H1 (cell line): ENCODE results near the gene PRR16. TPM values are rescaled to one million over a fixed set of nuclear protein-coding genes. Genes with fewer than 3 reads are reported as not detected.

Experiments
- CTCF ChIA-PET: fragments of 300-600 bp; sonication (Branson Sonifier 250); formaldehyde crosslinking; loops from one replicate; lab custom pipeline; 2021; ENCODE audit not compliant: partially characterized antibody; lab: Charles Lee
- POLR2A ChIA-PET: fragments of 300-600 bp; sonication (Branson Sonifier 250); formaldehyde crosslinking; loops from one replicate; lab custom pipeline; 2021; ENCODE audit warnings: inconsistent platforms; ENCODE audit not compliant: partially characterized antibody; lab: Charles Lee
- DNase-seq, 2 experiments: peaks; one replicate each; pipeline versions ENCODE4 v3.0.0 to v3.0.0-alpha.2; 2010 to 2022; ENCODE audit warnings: low spot score in 2 of 2, low read depth in 1 of 2, mixed read lengths in 1 of 2
- FAIRE-seq: peaks from 2 replicates; lab custom pipeline; 2011; peaks lifted over from hg19 to GRCh38; lab: Jason Lieb, UNC
- H2AFZ ChIP-seq: 2 replicates; pipeline ENCODE4 v1.8.1; 2012; ENCODE audit warnings: low read length, inconsistent platforms
- H2AK5ac ChIP-seq: 2 replicates; pipeline ENCODE4 v1.6.1; 2013; ENCODE audit warnings: low read depth, low read length
- H2BK120ac ChIP-seq: replicated peaks from 2 replicates; pipeline ENCODE3; 2013; ENCODE audit warnings: low read depth, low read length, inconsistent platforms
- H2BK12ac ChIP-seq: 2 replicates; pipeline ENCODE4 v1.6.1; 2013; ENCODE audit warnings: low read depth, low read length
- H2BK15ac ChIP-seq: 2 replicates; pipeline ENCODE4 v1.6.1; 2013; ENCODE audit warnings: low read length
- H2BK20ac ChIP-seq: 2 replicates; pipeline ENCODE4 v1.6.1; 2013; ENCODE audit warnings: low read length
- H2BK5ac ChIP-seq: 2 replicates; pipeline ENCODE4 v1.6.1; 2013; ENCODE audit warnings: low read depth, low read length
- H3K14ac ChIP-seq: 2 replicates; pipeline ENCODE4 v1.6.1; 2013; ENCODE audit warnings: inconsistent platforms; ENCODE audit not compliant: insufficient read length
- H3K18ac ChIP-seq: 2 replicates; pipeline ENCODE4 v1.6.1; 2013; ENCODE audit warnings: low read length; ENCODE audit errors: extremely low read depth
- H3K23ac ChIP-seq: 2 replicates; pipeline ENCODE4 v1.6.1; 2013; ENCODE audit warnings: inconsistent platforms; ENCODE audit not compliant: insufficient read length
- H3K23me2 ChIP-seq: 2 replicates; pipeline ENCODE4 v1.6.1; 2013; ENCODE audit warnings: low read depth, low read length
- H3K27ac ChIP-seq: 2 replicates; pipeline ENCODE4 v1.6.1; 2011; ENCODE audit warnings: low read depth, low read length, inconsistent platforms
- H3K27me3 ChIP-seq, 4 experiments: replicated peaks in 1 of 4; 1 replicate in 1 of 4; 2 replicates in 3 of 4; pipeline versions ENCODE4 v1.6.1 to v1.8.1; 2011 to 2013; ENCODE audit warnings: low read length in 3 of 4, mild to moderate bottlenecking in 3 of 4, inconsistent platforms in 2 of 4, mixed read lengths in 2 of 4, moderate library complexity in 1 of 4; ENCODE audit not compliant: control insufficient read depth in 3 of 4, insufficient read depth in 3 of 4; ENCODE audit errors: extremely low read depth in 1 of 4
- H3K36me3 ChIP-seq, 4 experiments: 2 replicates each; pipeline versions ENCODE4 v1.6.1 to v1.8.1; 2011 to 2013; ENCODE audit warnings: mild to moderate bottlenecking in 4 of 4, low read length in 3 of 4, moderate library complexity in 2 of 4, control low read depth in 1 of 4, inconsistent platforms in 1 of 4; ENCODE audit not compliant: insufficient read depth in 4 of 4, control insufficient read depth in 2 of 4
- H3K4ac ChIP-seq: replicated peaks from 2 replicates; pipeline ENCODE3; 2013; ENCODE audit warnings: low read length, low read depth, mixed read lengths, inconsistent platforms; ENCODE audit not compliant: insufficient read length
- H3K4me1 ChIP-seq, 4 experiments: replicated peaks in 1 of 4; 1 replicate in 1 of 4; 2 replicates in 3 of 4; pipeline versions ENCODE4 v1.6.1 to v1.8.1; 2011 to 2013; ENCODE audit warnings: low read length in 3 of 4, inconsistent platforms in 2 of 4, mixed read lengths in 1 of 4; ENCODE audit not compliant: insufficient read depth in 4 of 4, control insufficient read depth in 3 of 4
- H3K4me2 ChIP-seq, 2 experiments: 2 replicates each; pipeline versions ENCODE4 v1.6.1 to v1.8.1; 2011 to 2013; ENCODE audit warnings: low read depth in 2 of 2, low read length in 2 of 2, control low read depth in 1 of 2, inconsistent platforms in 1 of 2, mild to moderate bottlenecking in 1 of 2; ENCODE audit not compliant: insufficient read depth in 1 of 2
- H3K4me3 ChIP-seq, 4 experiments: fragments of 200-600, 300-600 bp in 1 of 4; sonication (generic), shearing (Covaris generic), sonication (Bioruptor Twin) in 1 of 4; 2 replicates each; pipeline versions ENCODE4 v1.5.1 to v1.8.1; 2011 to 2016; ENCODE audit warnings: low read length in 4 of 4, low read depth in 3 of 4, control low read depth in 2 of 4, inconsistent platforms in 2 of 4, mild to moderate bottlenecking in 2 of 4, mixed read lengths in 1 of 4, moderate library complexity in 1 of 4; ENCODE audit not compliant: insufficient read depth in 2 of 4; ENCODE audit errors: extremely low read depth in 1 of 4
- H3K56ac ChIP-seq: replicated peaks from 2 replicates; pipeline ENCODE3; 2013; ENCODE audit warnings: low read depth, mild to moderate bottlenecking, mixed read lengths, low read length, inconsistent platforms; ENCODE audit not compliant: insufficient read length
- H3K79me1 ChIP-seq: 2 replicates; pipeline ENCODE4 v1.6.1; 2013; ENCODE audit warnings: low read depth, low read length, control low read depth
- H3K79me2 ChIP-seq, 2 experiments: 2 replicates each; pipeline versions ENCODE4 v1.6.1 to v1.8.1; 2012 to 2013; ENCODE audit warnings: low read length in 2 of 2, mild to moderate bottlenecking in 2 of 2, inconsistent platforms in 1 of 2; ENCODE audit not compliant: insufficient read depth in 2 of 2, control insufficient read depth in 1 of 2
- H3K9ac ChIP-seq, 4 experiments: replicated peaks in 1 of 4; 1 replicate in 1 of 4; 2 replicates in 3 of 4; pipeline versions ENCODE4 v1.6.1 to v1.8.1; 2011 to 2013; ENCODE audit warnings: low read depth in 3 of 4, low read length in 3 of 4, control low read depth in 2 of 4, mild to moderate bottlenecking in 2 of 4, moderate library complexity in 2 of 4, inconsistent platforms in 1 of 4; ENCODE audit errors: extremely low read depth in 1 of 4
- H3K9me3 ChIP-seq, 2 experiments: 2 replicates each; pipeline versions ENCODE4 v1.6.1 to v1.8.1; 2012 to 2013; ENCODE audit warnings: mild to moderate bottlenecking in 2 of 2, moderate library complexity in 2 of 2, control low read depth in 1 of 2, inconsistent platforms in 1 of 2, low read depth in 1 of 2, low read length in 1 of 2, mixed read lengths in 1 of 2; ENCODE audit not compliant: insufficient read depth in 2 of 2
- H4K20me1 ChIP-seq, 2 experiments: replicated peaks in 1 of 2; 2 replicates each; pipeline versions ENCODE3 to v1.8.1; 2011 to 2013; ENCODE audit warnings: inconsistent platforms in 2 of 2, low read length in 2 of 2, mild to moderate bottlenecking in 1 of 2; ENCODE audit not compliant: insufficient read depth in 2 of 2, control insufficient read depth in 1 of 2
- H4K5ac ChIP-seq: 2 replicates; pipeline ENCODE4 v1.6.1; 2013; ENCODE audit warnings: low read length, low read depth, mixed read lengths, inconsistent platforms; ENCODE audit not compliant: insufficient read length
- H4K8ac ChIP-seq: 2 replicates; pipeline ENCODE4 v1.8.0; 2013; ENCODE audit warnings: mild to moderate bottlenecking, moderate library complexity, low read length, inconsistent platforms; ENCODE audit not compliant: insufficient read depth; ENCODE audit errors: extremely low read depth
- H4K91ac ChIP-seq: replicated peaks from 2 replicates; pipeline ENCODE3; 2013; ENCODE audit warnings: low read length, mixed read lengths, inconsistent platforms; ENCODE audit not compliant: insufficient read length
- CBX5 ChIP-seq: fragments of 300-800, 300-1000 bp; sonication (generic); IDR thresholded peaks from 2 replicates; pipeline ENCODE4 v1.7.1; 2016; ENCODE audit warnings: antibody characterized with exemption, low read length, low read depth
- CBX8 ChIP-seq: fragments of 300-800, 300-1000 bp; sonication (generic); IDR thresholded peaks from 2 replicates; pipeline ENCODE4 v1.7.1; 2016; ENCODE audit warnings: low read depth, low read length, borderline replicate concordance
- EGR1 ChIP-seq: IDR thresholded peaks from 2 replicates; pipeline ENCODE4 v1.6.1; 2011; ENCODE audit warnings: low read depth, low read length, borderline replicate concordance
- EP300 ChIP-seq, 2 experiments: IDR thresholded peaks; 1 replicate in 1 of 2; 2 replicates in 1 of 2; pipeline ENCODE4 v1.6.1; 2011 to 2012; ENCODE audit warnings: low read depth in 2 of 2, low read length in 2 of 2, mild to moderate bottlenecking in 2 of 2, borderline replicate concordance in 1 of 2, inconsistent platforms in 1 of 2, moderate library complexity in 1 of 2
- NANOG ChIP-seq: IDR thresholded peaks from 2 replicates; pipeline ENCODE4 v1.6.1; 2011; ENCODE audit warnings: low read length, low read depth, mild to moderate bottlenecking, inconsistent platforms; ENCODE audit not compliant: insufficient read depth, poor library complexity, severe bottlenecking
- NRF1 ChIP-seq: IDR thresholded peaks from 2 replicates; pipeline ENCODE4 v1.6.1; 2011; ENCODE audit warnings: mild to moderate bottlenecking, low read depth, low read length, improper control_type of control experiment
- RNF2 ChIP-seq: fragments of 200-900, 300-1000 bp; sonication (generic); IDR thresholded peaks from 2 replicates; pipeline ENCODE4 v1.7.1; 2016; ENCODE audit warnings: borderline replicate concordance, low read depth, mild to moderate bottlenecking, antibody characterized with exemption, low read length; ENCODE audit not compliant: poor library complexity, severe bottlenecking; ENCODE audit errors: missing control alignments
- TAF7 ChIP-seq: optimal IDR thresholded peaks from 2 replicates; pipeline ENCODE3; 2011; ENCODE audit warnings: low read depth, mild to moderate bottlenecking, inconsistent platforms, low read length, moderate library complexity, borderline replicate concordance
- WGBS, 2 experiments: shearing (Covaris generic) in 1 of 2; methylation state at CpG; one replicate each; pipeline versions ENCODE4 v1.1.6 to v1.1.7; 2013 to 2015; ENCODE audit warnings: low lambda C conversion rate in 2 of 2, mixed read lengths in 2 of 2, inconsistent platforms in 1 of 2, low coverage in 1 of 2, missing lambda C conversion rate in 1 of 2; ENCODE audit not compliant: insufficient replicate concordance in 2 of 2, insufficient coverage in 1 of 2, insufficient read length in 1 of 2; ENCODE audit errors: extremely low coverage in 1 of 2, missing lambda C conversion rate in 1 of 2; 5-methylcytosine and 5-hydroxymethylcytosine counted together
- polyA plus RNA-seq, 7 experiments: library from polyadenylated mRNA; depleted of rRNA in 3 of 7; stranded (reverse) in 5 of 7; unstranded in 2 of 7; fragments of >200 nt in 5 of 7; fragments of 200-250 nt in 2 of 7; gene quantifications; 1 replicate in 5 of 7; 2 replicates in 1 of 7; 4 replicates in 1 of 7; pipeline versions ENCODE4 v1.2.1 to v1.2.3, GENCODE V29; 2011 to 2013; ENCODE audit warnings: missing spikeins in 2 of 7, mixed read lengths in 2 of 7
- total RNA-seq: library from RNA; stranded (reverse); fragmentation: NEBNext Ultra II Directional; extraction: Animal tissue kit (Norgen Biotek cat#: 25700); gene quantifications from 2 replicates; pipeline ENCODE4 v1.2.1, GENCODE V29; 2021

Gene PRR16
- total and polyA plus RNA-seq, 2 of the 8 experiments (the other 6 are each of a cell fraction or from before 2014, with no cell fraction given): 0.73 to 1.6 TPM

DNA sequence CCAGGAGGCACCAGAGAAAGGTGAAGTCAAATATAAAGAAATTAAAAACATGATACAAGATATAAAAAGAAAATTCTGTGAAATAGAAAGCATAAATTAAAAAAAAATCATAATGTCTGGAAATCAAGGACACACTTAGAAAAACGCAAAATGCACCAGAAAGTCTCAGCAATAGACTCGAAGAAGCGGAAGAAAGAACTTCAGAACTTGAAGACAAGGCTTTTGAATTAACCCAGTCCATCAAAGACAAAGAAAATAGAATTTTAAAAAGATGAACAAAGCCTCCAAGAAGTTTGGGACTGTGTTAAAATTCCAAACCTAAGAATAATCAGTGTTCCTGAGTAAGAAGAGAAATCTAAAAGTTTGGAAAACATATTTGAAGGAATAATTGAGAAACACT, 168.3 kb downstream of the PRR16 start:
- Histone ChIP-seq H3K9ac (no peak overlapping the region), H4K91ac (no peak overlapping the region), H4K8ac (no peak overlapping the region), H3K23ac (no peak overlapping the region), H3K23me2 (no peaks in the 10 kb centered on the region), H4K20me1 (no peaks in the 10 kb centered on the region), H2BK5ac (no peak overlapping the region), H3K9me3 (no peaks in the 10 kb centered on the region), H3K18ac (no peak overlapping the region), H3K4me2 (no peak overlapping the region), H2AK5ac (no peak overlapping the region), H3K4me3 (no peak overlapping the region), H3K27me3 (no peaks in the 10 kb centered on the region), H2BK20ac (no peak overlapping the region), H3K4ac (no peak overlapping the region), H2BK12ac (no peak overlapping the region), H3K36me3 (no peaks in the 10 kb centered on the region), H3K79me2 (no peaks in the 10 kb centered on the region), H3K4me1 (no peaks in the 10 kb centered on the region), H3K14ac (no peak overlapping the region), H4K5ac (no peak overlapping the region), H3K27ac (no peak overlapping the region), H3K79me1 (no peaks in the 10 kb centered on the region), H2BK15ac (no peak overlapping the region), H2BK120ac (no peak overlapping the region), H3K56ac (no peak overlapping the region), H2AFZ (no peak overlapping the region)
- 100% methylated on average over 3 of the region's 3 CpGs; no CpG with 5 or more reads in 1 of the 2 experiments for WGBS, 2 experiments
- CTCF ChIA-PET: interaction anchor here (0.9 kb wide), 1 partner anchor 17 kb away, joined by 3 read pairs; no protein-coding TSS in a partner anchor
- FAIRE-seq (no peak), DNase-seq (no peak)
- no peak for TF ChIP-seq CBX8
- no peak for TF ChIP-seq RNF2
- TF ChIP-seq EGR1: no peak
- TF ChIP-seq NRF1: no peak
- no peak for TF ChIP-seq TAF7
- no peak for TF ChIP-seq EP300 (IDR thresholded peaks at IDR 0.05; ENCODE audit: borderline replicate concordance in 1 of 2, low read depth in 2 of 2, low read length in 2 of 2)
- no peak for TF ChIP-seq CBX5
- no peak for TF ChIP-seq NANOG
- POLR2A ChIA-PET: no interaction called here
